ENCODE results near the gene NRF1.

DNA sequence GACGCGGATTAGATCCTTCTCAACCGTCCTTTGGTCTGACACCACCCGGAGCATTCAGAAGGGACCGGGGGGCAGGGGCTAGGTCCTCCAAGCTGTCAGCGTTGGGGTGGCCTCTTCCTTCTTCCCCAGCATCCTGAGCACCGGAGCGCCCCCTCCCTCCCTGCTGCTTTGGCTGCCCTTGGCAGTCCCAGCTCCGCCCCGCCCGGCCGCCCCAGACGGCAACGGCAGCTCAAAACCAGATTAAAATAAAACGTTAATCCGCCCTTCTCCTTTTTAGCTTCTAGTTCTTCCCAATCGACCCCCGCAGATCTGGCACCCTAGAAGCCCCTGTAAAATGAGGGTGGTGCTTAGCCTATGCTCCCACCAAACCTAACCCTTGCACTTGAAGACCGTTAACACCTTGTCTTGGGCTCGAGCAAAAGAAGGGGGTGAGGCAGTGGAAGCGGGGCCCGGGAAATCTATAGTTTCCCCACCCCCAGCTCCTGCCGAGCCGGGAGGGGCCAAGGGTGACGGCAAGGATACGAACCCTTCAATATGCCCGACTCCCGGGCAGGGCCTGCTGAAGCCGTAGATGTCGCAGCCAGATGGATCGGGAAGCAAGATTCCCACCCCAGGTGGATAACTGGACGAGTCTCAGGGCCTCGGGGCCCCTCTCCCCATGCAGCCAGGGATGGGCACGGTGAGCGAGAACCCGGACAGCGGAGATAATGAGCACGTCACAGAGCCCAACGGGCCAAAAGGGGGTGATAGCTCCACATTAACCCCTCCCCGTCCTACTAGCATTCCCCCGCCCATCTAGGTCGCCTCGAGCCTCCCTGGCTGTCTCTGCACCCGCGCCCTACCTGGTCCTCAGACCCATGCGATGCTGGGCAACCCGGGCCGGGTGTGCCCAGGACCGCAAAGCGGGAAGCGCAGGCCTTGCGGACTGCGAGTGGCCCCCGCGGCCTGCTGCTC is 169.7 kb downstream of the NRF1 start:
- TF ChIP-seq CREB1 (IDR thresholded peaks at IDR 0.05; ENCODE audit: low read depth) (0 out of 2 replicates have a peak, but pooled peaks have one; percentile 3), FOXM1 (IDR thresholded peaks at IDR 0.05; ENCODE audit: borderline replicate concordance, low read depth) (no peak)

All from Ishikawa (cell line).